HEK293 (cell line): ENCODE measurements around the gene TTLL11.

ENCODE experiments used
- SETDB1 ChIP-seq: IDR thresholded peaks from one replicate; pipeline ENCODE4 v1.6.1; 2017; ENCODE audit warnings: mild to moderate bottlenecking, low read length, moderate library complexity, mixed read lengths; ENCODE audit not compliant: insufficient read length
- ZNF677 ChIP-seq: fragments of 450-650 bp; IDR thresholded peaks from 2 replicates; pipeline ENCODE4 v1.5.0; 2018; ENCODE audit warnings: missing biosample characterization, mild to moderate bottlenecking, missing genetic modification characterization, moderate library complexity
- ZSCAN23 ChIP-seq: fragments of 450-650 bp; formaldehyde crosslinking; IDR thresholded peaks from 2 replicates; pipeline ENCODE4 v1.5.1; 2016; ENCODE audit warnings: missing biosample characterization, missing genetic modification characterization
- TF ChIP-seq, protein P1 (sequence below): fragments of 450-650 bp; formaldehyde crosslinking; IDR thresholded peaks from 2 replicates; pipeline ENCODE4 v1.5.1; 2016; ENCODE audit warnings: missing biosample characterization, missing genetic modification characterization

GRCh38 chr9:121836366-121836885 lies 256.7 kb downstream of the TTLL11 start:
- TF ChIP-seq, protein P1, sequence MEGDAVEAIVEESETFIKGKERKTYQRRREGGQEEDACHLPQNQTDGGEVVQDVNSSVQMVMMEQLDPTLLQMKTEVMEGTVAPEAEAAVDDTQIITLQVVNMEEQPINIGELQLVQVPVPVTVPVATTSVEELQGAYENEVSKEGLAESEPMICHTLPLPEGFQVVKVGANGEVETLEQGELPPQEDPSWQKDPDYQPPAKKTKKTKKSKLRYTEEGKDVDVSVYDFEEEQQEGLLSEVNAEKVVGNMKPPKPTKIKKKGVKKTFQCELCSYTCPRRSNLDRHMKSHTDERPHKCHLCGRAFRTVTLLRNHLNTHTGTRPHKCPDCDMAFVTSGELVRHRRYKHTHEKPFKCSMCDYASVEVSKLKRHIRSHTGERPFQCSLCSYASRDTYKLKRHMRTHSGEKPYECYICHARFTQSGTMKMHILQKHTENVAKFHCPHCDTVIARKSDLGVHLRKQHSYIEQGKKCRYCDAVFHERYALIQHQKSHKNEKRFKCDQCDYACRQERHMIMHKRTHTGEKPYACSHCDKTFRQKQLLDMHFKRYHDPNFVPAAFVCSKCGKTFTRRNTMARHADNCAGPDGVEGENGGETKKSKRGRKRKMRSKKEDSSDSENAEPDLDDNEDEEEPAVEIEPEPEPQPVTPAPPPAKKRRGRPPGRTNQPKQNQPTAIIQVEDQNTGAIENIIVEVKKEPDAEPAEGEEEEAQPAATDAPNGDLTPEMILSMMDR (tag by site-specific recombination), result no peak
- TF ChIP-seq ZNF677 (tag by site-specific recombination) (no peak), ZSCAN23 (tag by site-specific recombination) (no peak), SETDB1 (no peak)
